DMS153 (cell line): Measurements from ENCODE around the gene SOST.
"Not testable (repeated sequence)": the region's sequence is repeated elsewhere in the genome, so short reads cannot be mapped to it uniquely, and the experiment has no call there.

Source experiments
- DNase-seq: peaks from one replicate; lab custom pipeline; 2025; lab: John Stamatoyannopoulos, UW

SOST gene

GRCh38 chr17:43758497-43759174, at the start of gene SOST:
Gene SOST, minus strand, starts transcription at chr17:43758791. Its CDS starts 50 bp downstream, at chr17:43758741.
- DNase-seq, result no peak

- DNase-seq, result no peak
These were observed 49.5 kb upstream of the SOST start for GRCh38 chr17:43808076-43808475.

GRCh38 chr17:43805117-43805516, 46.5 kb upstream of the SOST start:
- no peak for DNase-seq

- no peak for DNase-seq
These were observed 45.2 kb upstream of the SOST start for GRCh38 chr17:43803758-43804157.

- DNase-seq, result no peak
These were observed 43.3 kb upstream of the SOST start for GRCh38 chr17:43801844-43802243.

- DNase-seq, result no peak
These were observed 42.1 kb upstream of the SOST start for GRCh38 chr17:43800736-43801135.

GRCh38 chr17:43799047-43799446, 40.5 kb upstream of the SOST start:
- no peak for DNase-seq

GRCh38 chr17:43798024-43798423, 39.4 kb upstream of the SOST start:
- not testable (repeated sequence) for DNase-seq

GRCh38 chr17:43792668-43793067, 34.1 kb upstream of the SOST start:
- not testable (repeated sequence) for DNase-seq

- DNase-seq, result peak; percentile 90
These were observed 33.0 kb upstream of the SOST start for GRCh38 chr17:43791589-43791988.

- DNase-seq, result peak; percentile 60
These were observed 31.8 kb upstream of the SOST start for GRCh38 chr17:43790311-43790940.

- no peak for DNase-seq
These were observed 30.9 kb upstream of the SOST start for GRCh38 chr17:43789482-43789881.

GRCh38 chr17:43788540-43788939, 29.9 kb upstream of the SOST start:
- no peak for DNase-seq

- no peak for DNase-seq
These were observed 29.1 kb upstream of the SOST start for GRCh38 chr17:43787728-43788127.

- no peak for DNase-seq
These were observed 26.1 kb upstream of the SOST start for GRCh38 chr17:43784628-43785101.

- no peak for DNase-seq
These were observed 25.5 kb upstream of the SOST start for GRCh38 chr17:43784068-43784467.

GRCh38 chr17:43782913-43783680, 24.5 kb upstream of the SOST start:
- no peak for DNase-seq

- DNase-seq, result no peak
These were observed 21.5 kb upstream of the SOST start, which contains the start of gene CFAP97D1 for GRCh38 chr17:43780135-43780534. Gene CFAP97D1, plus strand, starts transcription at chr17:43780435. Its CDS starts 28 bp downstream, at chr17:43780463.

- DNase-seq, result no peak
These were observed 20.8 kb upstream of the SOST start for GRCh38 chr17:43779145-43780125.

GRCh38 chr17:43778337-43779144, 19.9 kb upstream of the SOST start, which contains the start of gene DUSP3:
Gene DUSP3, minus strand, starts transcription at chr17:43778977. Its CDS starts 53 bp downstream, at chr17:43778924.
- DNase-seq, result peak; percentile 65
